ENCODE data around the gene ADAM15.
A peak's percentile ranks its signal among the peaks of the same experiment; 100 is the strongest.

ADAM15 gene

DNA sequence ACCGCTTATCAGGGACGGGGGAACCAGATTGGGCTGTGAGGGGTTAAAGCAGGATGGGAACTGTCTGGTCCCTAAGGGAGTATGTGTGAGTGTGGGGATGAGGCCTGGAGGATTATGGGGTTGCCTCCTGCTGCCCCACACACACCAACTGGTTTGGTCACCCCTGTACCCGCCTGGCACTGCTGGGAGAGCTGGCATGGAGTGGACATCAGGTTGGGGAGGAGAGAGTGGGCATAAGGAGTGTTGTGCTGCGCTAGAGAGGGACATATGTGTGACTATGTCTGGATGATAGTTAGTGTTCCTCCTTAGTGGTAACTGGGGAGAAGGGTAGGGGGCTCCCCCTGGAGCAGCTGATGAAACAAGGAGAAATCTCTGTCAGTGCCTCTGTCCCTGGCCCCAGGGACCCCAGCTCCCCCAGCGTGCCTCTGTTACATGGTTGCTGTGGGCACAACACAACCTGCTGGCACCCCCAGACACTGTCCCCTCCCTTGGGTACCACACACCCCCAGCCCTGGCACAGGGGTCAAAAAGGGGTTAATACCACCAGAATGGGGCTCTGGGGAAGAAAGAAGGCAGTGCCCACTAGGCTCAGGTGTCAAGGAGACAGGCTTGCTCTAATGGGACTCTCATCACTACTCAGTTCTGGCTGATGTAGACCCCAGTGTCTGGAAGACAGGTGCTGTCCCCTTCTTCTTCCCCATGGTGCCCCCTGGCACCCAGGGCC is 46.6 kb upstream of the ADAM15 start:
- Histone ChIP-seq H3K27me3 (ENCODE audit: low read depth, low read length) (no peaks in the 10 kb centered on the region), H3K4me1 (ENCODE audit: low read length) (peaks cover 54% of the 10 kb centered on the region), H3K79me2 (ENCODE audit: low read length) (peaks cover 59% of the 10 kb centered on the region), H3K9ac (ENCODE audit: low read length) (peak overlapping the region; percentile 96), H4K20me1 (ENCODE audit: insufficient read depth, low read length) (peaks cover 24% of the 10 kb centered on the region), H3K36me3 (replicated peaks; ENCODE audit: low read depth, low read length) (peaks cover 10% of the 10 kb centered on the region), H3K4me2 (ENCODE audit: low read length) (peak overlapping the region; percentile 97), H3K9me3 (ENCODE audit: insufficient read depth, low read length) (no peaks in the 10 kb centered on the region), H2AFZ (ENCODE audit: low read depth, low read length) (no peak overlapping the region), H3K4me3 (ENCODE audit: low read length) (peak overlapping the region; percentile 93), H3K27ac (ENCODE audit: low read length) (peak overlapping the region; percentile 92)
- TF ChIP-seq EZH2phosphoT487 (IDR thresholded peaks at IDR 0.05; ENCODE audit: low read depth), result no peak
- TF ChIP-seq, protein P1, sequence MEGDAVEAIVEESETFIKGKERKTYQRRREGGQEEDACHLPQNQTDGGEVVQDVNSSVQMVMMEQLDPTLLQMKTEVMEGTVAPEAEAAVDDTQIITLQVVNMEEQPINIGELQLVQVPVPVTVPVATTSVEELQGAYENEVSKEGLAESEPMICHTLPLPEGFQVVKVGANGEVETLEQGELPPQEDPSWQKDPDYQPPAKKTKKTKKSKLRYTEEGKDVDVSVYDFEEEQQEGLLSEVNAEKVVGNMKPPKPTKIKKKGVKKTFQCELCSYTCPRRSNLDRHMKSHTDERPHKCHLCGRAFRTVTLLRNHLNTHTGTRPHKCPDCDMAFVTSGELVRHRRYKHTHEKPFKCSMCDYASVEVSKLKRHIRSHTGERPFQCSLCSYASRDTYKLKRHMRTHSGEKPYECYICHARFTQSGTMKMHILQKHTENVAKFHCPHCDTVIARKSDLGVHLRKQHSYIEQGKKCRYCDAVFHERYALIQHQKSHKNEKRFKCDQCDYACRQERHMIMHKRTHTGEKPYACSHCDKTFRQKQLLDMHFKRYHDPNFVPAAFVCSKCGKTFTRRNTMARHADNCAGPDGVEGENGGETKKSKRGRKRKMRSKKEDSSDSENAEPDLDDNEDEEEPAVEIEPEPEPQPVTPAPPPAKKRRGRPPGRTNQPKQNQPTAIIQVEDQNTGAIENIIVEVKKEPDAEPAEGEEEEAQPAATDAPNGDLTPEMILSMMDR (IDR thresholded peaks at IDR 0.05; ENCODE audit: low read depth, low read length), result no peak

DNA sequence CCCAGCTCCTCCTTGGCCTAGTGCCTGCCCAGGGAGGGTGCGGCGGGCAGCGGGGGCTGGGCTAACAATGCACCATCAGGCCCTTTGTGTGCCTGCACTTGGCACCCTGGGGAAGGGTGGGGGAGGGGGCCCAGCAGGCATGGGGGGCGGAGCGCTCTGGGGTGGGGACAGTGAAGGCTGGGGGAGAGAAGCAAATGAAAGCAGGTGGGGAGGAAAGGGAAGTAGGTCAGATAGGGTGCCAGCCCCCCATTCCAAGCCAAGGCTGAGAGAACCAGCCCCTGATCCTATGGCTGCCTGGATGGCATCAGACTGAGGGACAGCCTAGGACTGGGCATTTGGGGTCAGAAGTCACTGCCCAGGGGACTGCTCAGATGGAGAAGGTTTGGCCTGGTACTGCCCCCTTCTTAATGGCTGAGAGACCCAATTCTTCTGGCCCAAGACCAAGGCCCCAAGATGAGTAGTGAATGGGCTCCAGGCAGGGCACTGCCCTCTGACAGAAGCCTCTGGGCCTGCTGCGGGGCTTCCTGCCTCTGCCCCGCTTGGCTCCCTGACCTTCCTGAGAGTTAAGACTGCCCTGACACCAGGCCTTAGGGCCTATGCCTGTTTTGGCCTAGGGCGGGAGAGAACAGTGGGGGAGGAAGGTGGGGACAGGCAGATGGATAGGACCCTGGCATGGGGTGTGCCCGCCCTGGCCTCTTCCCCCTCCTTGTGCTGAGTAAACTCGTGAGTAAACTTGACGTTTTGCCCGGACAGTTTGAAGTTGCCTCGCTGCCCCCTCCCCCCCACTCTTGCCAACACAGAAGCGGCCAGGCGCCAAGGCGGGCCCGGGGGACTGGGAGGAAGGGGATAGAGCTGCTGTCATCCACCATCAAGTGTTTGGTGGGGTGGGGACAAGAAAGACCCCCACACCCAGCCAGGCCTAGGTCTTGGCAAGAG is 45.8 kb upstream of the ADAM15 start:
- peak overlapping the region; percentile 96 for H3K9ac ChIP-seq (ENCODE audit: low read length)

DNA sequence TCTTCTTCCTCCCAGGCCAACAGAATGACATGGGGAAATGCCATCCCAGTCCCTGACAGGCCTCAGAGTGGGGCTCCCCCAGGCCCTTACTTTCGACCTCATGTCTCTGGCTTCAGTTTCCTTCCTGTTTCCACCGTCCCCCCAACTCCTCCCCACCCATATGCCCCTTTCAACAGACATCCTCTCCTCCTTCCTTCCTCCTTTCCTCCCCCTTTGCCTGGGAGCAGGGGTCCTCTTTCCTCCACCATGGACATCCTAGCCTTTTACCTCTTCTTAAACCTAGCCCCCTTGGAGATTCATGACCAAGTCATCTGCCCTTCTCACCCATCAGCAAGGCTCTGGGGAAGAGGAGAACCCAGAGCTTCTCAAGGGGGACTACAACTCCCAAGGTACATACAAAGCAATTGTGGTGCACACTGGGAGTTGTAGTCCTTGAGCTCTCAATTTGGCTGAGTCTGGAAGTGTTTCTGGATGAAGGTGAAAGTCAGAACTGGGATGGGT is 44.5 kb upstream of the ADAM15 start:
- Histone ChIP-seq H3K9ac (ENCODE audit: low read length) (peak overlapping the region; percentile 96; the same call in 1 of the 2 replicates), H3K27me3 (ENCODE audit: low read depth, low read length) (no peaks in the 10 kb centered on the region), H3K4me3 (ENCODE audit: low read length) (peak overlapping the region; percentile 93), H3K9me3 (ENCODE audit: insufficient read depth, low read length) (no peaks in the 10 kb centered on the region), H3K36me3 (replicated peaks; ENCODE audit: low read depth, low read length) (peaks cover 10% of the 10 kb centered on the region), H3K27ac (ENCODE audit: low read length) (peak overlapping the region; percentile 92), H4K20me1 (ENCODE audit: insufficient read depth, low read length) (peaks cover 39% of the 10 kb centered on the region), H3K4me2 (ENCODE audit: low read length) (peak overlapping the region; percentile 97), H3K79me2 (ENCODE audit: low read length) (peaks cover 59% of the 10 kb centered on the region), H2AFZ (ENCODE audit: low read depth, low read length) (no peak overlapping the region), H3K4me1 (ENCODE audit: low read length) (peaks cover 57% of the 10 kb centered on the region)
- no peak for TF ChIP-seq EZH2phosphoT487 (IDR thresholded peaks at IDR 0.05; ENCODE audit: low read depth)
- TF ChIP-seq, protein P1 (IDR thresholded peaks at IDR 0.05; ENCODE audit: low read depth, low read length), result no peak

More for the DNA sequence above, 45.8 kb upstream of the ADAM15 start:
- Histone ChIP-seq H3K4me1 (ENCODE audit: low read length) (peaks cover 57% of the 10 kb centered on the region), H3K9me3 (ENCODE audit: insufficient read depth, low read length) (no peaks in the 10 kb centered on the region), H3K4me2 (ENCODE audit: low read length) (peak overlapping the region; percentile 97), H3K36me3 (replicated peaks; ENCODE audit: low read depth, low read length) (peaks cover 10% of the 10 kb centered on the region), H3K4me3 (ENCODE audit: low read length) (peak overlapping the region; percentile 93), H3K79me2 (ENCODE audit: low read length) (peaks cover 59% of the 10 kb centered on the region), H4K20me1 (ENCODE audit: insufficient read depth, low read length) (peaks cover 28% of the 10 kb centered on the region), H3K27ac (ENCODE audit: low read length) (peak overlapping the region; percentile 92), H2AFZ (ENCODE audit: low read depth, low read length) (no peak overlapping the region), H3K27me3 (ENCODE audit: low read depth, low read length) (no peaks in the 10 kb centered on the region)
- TF ChIP-seq EZH2phosphoT487 (IDR thresholded peaks at IDR 0.05; ENCODE audit: low read depth), result no peak
- TF ChIP-seq, protein P1 (IDR thresholded peaks at IDR 0.05; ENCODE audit: low read depth, low read length), result no peak
